ENCODE measurements around the gene STAG1. TPM values are rescaled to one million over a fixed set of nuclear protein-coding genes. Genes with fewer than 3 reads are reported as not detected.
"Not testable (repeated sequence)": the region's sequence is repeated elsewhere in the genome, so short reads cannot be mapped to it uniquely, and the experiment has no call there.

The STAG1 gene
- total and polyA plus RNA-seq, 4 donors, result 4.6 to 28.0 (median 16.6) TPM

- not testable (repeated sequence) for H3K4me3 ChIP-seq (ENCODE audit: low read depth in 1 of 3, low read length in 3 of 3); H3K9me3 ChIP-seq (ENCODE audit: control insufficient read depth in 4 of 4, low read length in 3 of 4); H3K4me1 ChIP-seq (ENCODE audit: control insufficient read depth in 4 of 4, insufficient read depth in 4 of 4, low read length in 3 of 4); DNase-seq (ENCODE audit: low spot score); H3K9ac ChIP-seq (ENCODE audit: low read depth in 1 of 2, low read length in 2 of 2); H3K27me3 ChIP-seq (ENCODE audit: control insufficient read depth in 4 of 4, insufficient read depth in 4 of 4, low read length in 3 of 4); H3K27ac ChIP-seq (ENCODE audit: low read depth in 1 of 2, low read length in 2 of 2)
- peaks cover 0 to 14% (median 13%) of the 10 kb centered on the region in 4 donors for H3K36me3 ChIP-seq (ENCODE audit: control insufficient read depth in 4 of 4, insufficient read depth in 3 of 4, low read depth in 1 of 4, low read length in 3 of 4)
- WGBS, result over 99% methylated on average over 3 of the region's 3 CpGs
Observed at GRCh38 chr3:136474876-136475275, 277.3 kb downstream of the STAG1 start.

- no peaks in the 10 kb centered on the region for H3K4me1 ChIP-seq (ENCODE audit: control insufficient read depth in 4 of 4, insufficient read depth in 4 of 4, low read length in 3 of 4)
- H3K27me3 ChIP-seq (ENCODE audit: control insufficient read depth in 4 of 4, insufficient read depth in 4 of 4, low read length in 3 of 4), result no peaks in the 10 kb centered on the region
- H3K36me3 ChIP-seq (ENCODE audit: control insufficient read depth in 4 of 4, insufficient read depth in 3 of 4, low read depth in 1 of 4, low read length in 3 of 4), result peaks cover 0 to 14% (median 13%) of the 10 kb centered on the region in 4 donors
- WGBS, result 97% methylated on average over 3 of the region's 3 CpGs
- no peak overlapping the region for H3K4me3 ChIP-seq (ENCODE audit: low read depth in 1 of 3, low read length in 3 of 3)
- no peak overlapping the region for H3K27ac ChIP-seq (ENCODE audit: low read depth in 1 of 2, low read length in 2 of 2)
- TF ChIP-seq NR2F2 (IDR thresholded peaks at IDR 0.05), result no peak
- TF ChIP-seq CTCF (IDR thresholded peaks at IDR 0.05; ENCODE audit: low read depth, low read length, missing input control), result no peak
- no peak for TF ChIP-seq FOXA1 (IDR thresholded peaks at IDR 0.05)
- no peak for TF ChIP-seq ZBTB33 (IDR thresholded peaks at IDR 0.05)
- TF ChIP-seq YY1 (IDR thresholded peaks at IDR 0.05), result no peak
- H3K9ac ChIP-seq (ENCODE audit: low read depth in 1 of 2, low read length in 2 of 2), result no peak overlapping the region
- DNase-seq (ENCODE audit: low spot score), result no peak
- no peaks in the 10 kb centered on the region for H3K9me3 ChIP-seq (ENCODE audit: control insufficient read depth in 4 of 4, low read length in 3 of 4)
Observed at GRCh38 chr3:136473716-136474326, 278.4 kb downstream of the STAG1 start.

- H3K9ac ChIP-seq (ENCODE audit: low read depth in 1 of 2, low read length in 2 of 2), result no peak overlapping the region
- no peaks in the 10 kb centered on the region for H3K9me3 ChIP-seq (ENCODE audit: control insufficient read depth in 4 of 4, low read length in 3 of 4)
- 97% methylated on average over 5 of the region's 5 CpGs for WGBS
- H3K36me3 ChIP-seq (ENCODE audit: control insufficient read depth in 4 of 4, insufficient read depth in 3 of 4, low read depth in 1 of 4, low read length in 3 of 4), result peaks cover 0 to 4% (median 2%) of the 10 kb centered on the region in 4 donors
- H3K27me3 ChIP-seq (ENCODE audit: control insufficient read depth in 4 of 4, insufficient read depth in 4 of 4, low read length in 3 of 4), result no peaks in the 10 kb centered on the region
- H3K4me1 ChIP-seq (ENCODE audit: control insufficient read depth in 4 of 4, insufficient read depth in 4 of 4, low read length in 3 of 4), result no peaks in the 10 kb centered on the region
- DNase-seq (ENCODE audit: low spot score), result no peak
- no peak overlapping the region for H3K27ac ChIP-seq (ENCODE audit: low read depth in 1 of 2, low read length in 2 of 2)
- no peak overlapping the region for H3K4me3 ChIP-seq (ENCODE audit: low read depth in 1 of 3, low read length in 3 of 3)
- TF ChIP-seq GABPA (IDR thresholded peaks at IDR 0.05 in 1 of 2, conservative IDR thresholded peaks at IDR 0.05 in 1 of 2) (no peak), NR2F2 (IDR thresholded peaks at IDR 0.05) (no peak), CTCF (IDR thresholded peaks at IDR 0.05; ENCODE audit: low read depth, low read length, missing input control) (no peak), REST (IDR thresholded peaks at IDR 0.05) (no peak), FOXA2 (IDR thresholded peaks at IDR 0.05) (no peak), FOXA1 (IDR thresholded peaks at IDR 0.05) (no peak)
Observed at GRCh38 chr3:136465296-136465695, 286.9 kb downstream of the STAG1 start.
